HEK293 (cell line): ENCODE measurements around the gene MYO7B.

Experiments
- PRDM10 ChIP-seq: fragments of 450-650 bp; formaldehyde crosslinking; IDR thresholded peaks from 2 replicates; pipeline ENCODE4 v1.5.1; 2016; ENCODE audit warnings: missing biosample characterization, missing genetic modification characterization
- SP2 ChIP-seq: fragments of 450-650 bp; formaldehyde crosslinking; IDR thresholded peaks from 2 replicates; pipeline ENCODE4 v1.5.1; 2016; ENCODE audit warnings: missing biosample characterization, missing genetic modification characterization
- YY1 ChIP-seq: fragments of 450-650 bp; formaldehyde crosslinking; IDR thresholded peaks from 2 replicates; pipeline ENCODE4 v1.5.1; 2018; ENCODE audit warnings: missing biosample characterization, missing genetic modification characterization
- ZFP69B ChIP-seq: fragments of 450-650 bp; formaldehyde crosslinking; IDR thresholded peaks from 2 replicates; pipeline ENCODE4 v1.5.1; 2016; ENCODE audit warnings: missing biosample characterization, missing genetic modification characterization
- ZNF302 ChIP-seq: fragments of 450-650 bp; formaldehyde crosslinking; IDR thresholded peaks from 2 replicates; pipeline ENCODE4 v1.5.1; 2016; ENCODE audit warnings: missing biosample characterization, missing genetic modification characterization, low read depth
- ZNF350 ChIP-seq: fragments of 450-650 bp; formaldehyde crosslinking; IDR thresholded peaks from 2 replicates; pipeline ENCODE4 v1.5.0; 2017; ENCODE audit warnings: missing biosample characterization, mild to moderate bottlenecking, missing genetic modification characterization
- ZNF426 ChIP-seq: fragments of 450-650 bp; formaldehyde crosslinking; IDR thresholded peaks from 2 replicates; pipeline ENCODE4 v1.5.1; 2017; ENCODE audit warnings: missing biosample characterization, missing genetic modification characterization, mild to moderate bottlenecking, inconsistent platforms, moderate library complexity
- ZNF510 ChIP-seq: fragments of 450-650 bp; formaldehyde crosslinking; IDR thresholded peaks from 2 replicates; pipeline ENCODE4 v1.5.1; 2018; ENCODE audit warnings: mild to moderate bottlenecking, missing genetic modification characterization, missing biosample characterization; ENCODE audit not compliant: insufficient replicate concordance
- ZNF776 ChIP-seq: fragments of 450-650 bp; formaldehyde crosslinking; IDR thresholded peaks from 2 replicates; pipeline ENCODE4 v1.5.0; 2017; ENCODE audit warnings: missing biosample characterization, missing genetic modification characterization, borderline replicate concordance
- TF ChIP-seq, protein P1 (sequence below): fragments of 450-650 bp; formaldehyde crosslinking; IDR thresholded peaks from 2 replicates; pipeline ENCODE4 v1.5.1; 2016; ENCODE audit warnings: missing biosample characterization, missing genetic modification characterization
- TF ChIP-seq, protein P2 (sequence below): fragments of 450-650 bp; formaldehyde crosslinking; IDR thresholded peaks from 2 replicates; pipeline ENCODE4 v1.5.1; 2016; ENCODE audit warnings: missing biosample characterization, missing genetic modification characterization, borderline replicate concordance

GRCh38 chr2:127676906-127677305 is 141.4 kb downstream of the MYO7B start:
- TF ChIP-seq, protein P1, sequence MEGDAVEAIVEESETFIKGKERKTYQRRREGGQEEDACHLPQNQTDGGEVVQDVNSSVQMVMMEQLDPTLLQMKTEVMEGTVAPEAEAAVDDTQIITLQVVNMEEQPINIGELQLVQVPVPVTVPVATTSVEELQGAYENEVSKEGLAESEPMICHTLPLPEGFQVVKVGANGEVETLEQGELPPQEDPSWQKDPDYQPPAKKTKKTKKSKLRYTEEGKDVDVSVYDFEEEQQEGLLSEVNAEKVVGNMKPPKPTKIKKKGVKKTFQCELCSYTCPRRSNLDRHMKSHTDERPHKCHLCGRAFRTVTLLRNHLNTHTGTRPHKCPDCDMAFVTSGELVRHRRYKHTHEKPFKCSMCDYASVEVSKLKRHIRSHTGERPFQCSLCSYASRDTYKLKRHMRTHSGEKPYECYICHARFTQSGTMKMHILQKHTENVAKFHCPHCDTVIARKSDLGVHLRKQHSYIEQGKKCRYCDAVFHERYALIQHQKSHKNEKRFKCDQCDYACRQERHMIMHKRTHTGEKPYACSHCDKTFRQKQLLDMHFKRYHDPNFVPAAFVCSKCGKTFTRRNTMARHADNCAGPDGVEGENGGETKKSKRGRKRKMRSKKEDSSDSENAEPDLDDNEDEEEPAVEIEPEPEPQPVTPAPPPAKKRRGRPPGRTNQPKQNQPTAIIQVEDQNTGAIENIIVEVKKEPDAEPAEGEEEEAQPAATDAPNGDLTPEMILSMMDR (tag by site-specific recombination) = no peak
- TF ChIP-seq YY1 (tag by site-specific recombination) (no peak), ZNF776 (tag by site-specific recombination) (no peak), PRDM10 (tag by site-specific recombination) (no peak), ZNF350 (tag by site-specific recombination) (no peak), ZFP69B (tag by site-specific recombination) (no peak), SP2 (tag by site-specific recombination) (no peak), ZNF302 (tag by site-specific recombination) (no peak), ZNF510 (tag by site-specific recombination) (no peak), ZNF426 (tag by site-specific recombination) (no peak)
- TF ChIP-seq, protein P2, sequence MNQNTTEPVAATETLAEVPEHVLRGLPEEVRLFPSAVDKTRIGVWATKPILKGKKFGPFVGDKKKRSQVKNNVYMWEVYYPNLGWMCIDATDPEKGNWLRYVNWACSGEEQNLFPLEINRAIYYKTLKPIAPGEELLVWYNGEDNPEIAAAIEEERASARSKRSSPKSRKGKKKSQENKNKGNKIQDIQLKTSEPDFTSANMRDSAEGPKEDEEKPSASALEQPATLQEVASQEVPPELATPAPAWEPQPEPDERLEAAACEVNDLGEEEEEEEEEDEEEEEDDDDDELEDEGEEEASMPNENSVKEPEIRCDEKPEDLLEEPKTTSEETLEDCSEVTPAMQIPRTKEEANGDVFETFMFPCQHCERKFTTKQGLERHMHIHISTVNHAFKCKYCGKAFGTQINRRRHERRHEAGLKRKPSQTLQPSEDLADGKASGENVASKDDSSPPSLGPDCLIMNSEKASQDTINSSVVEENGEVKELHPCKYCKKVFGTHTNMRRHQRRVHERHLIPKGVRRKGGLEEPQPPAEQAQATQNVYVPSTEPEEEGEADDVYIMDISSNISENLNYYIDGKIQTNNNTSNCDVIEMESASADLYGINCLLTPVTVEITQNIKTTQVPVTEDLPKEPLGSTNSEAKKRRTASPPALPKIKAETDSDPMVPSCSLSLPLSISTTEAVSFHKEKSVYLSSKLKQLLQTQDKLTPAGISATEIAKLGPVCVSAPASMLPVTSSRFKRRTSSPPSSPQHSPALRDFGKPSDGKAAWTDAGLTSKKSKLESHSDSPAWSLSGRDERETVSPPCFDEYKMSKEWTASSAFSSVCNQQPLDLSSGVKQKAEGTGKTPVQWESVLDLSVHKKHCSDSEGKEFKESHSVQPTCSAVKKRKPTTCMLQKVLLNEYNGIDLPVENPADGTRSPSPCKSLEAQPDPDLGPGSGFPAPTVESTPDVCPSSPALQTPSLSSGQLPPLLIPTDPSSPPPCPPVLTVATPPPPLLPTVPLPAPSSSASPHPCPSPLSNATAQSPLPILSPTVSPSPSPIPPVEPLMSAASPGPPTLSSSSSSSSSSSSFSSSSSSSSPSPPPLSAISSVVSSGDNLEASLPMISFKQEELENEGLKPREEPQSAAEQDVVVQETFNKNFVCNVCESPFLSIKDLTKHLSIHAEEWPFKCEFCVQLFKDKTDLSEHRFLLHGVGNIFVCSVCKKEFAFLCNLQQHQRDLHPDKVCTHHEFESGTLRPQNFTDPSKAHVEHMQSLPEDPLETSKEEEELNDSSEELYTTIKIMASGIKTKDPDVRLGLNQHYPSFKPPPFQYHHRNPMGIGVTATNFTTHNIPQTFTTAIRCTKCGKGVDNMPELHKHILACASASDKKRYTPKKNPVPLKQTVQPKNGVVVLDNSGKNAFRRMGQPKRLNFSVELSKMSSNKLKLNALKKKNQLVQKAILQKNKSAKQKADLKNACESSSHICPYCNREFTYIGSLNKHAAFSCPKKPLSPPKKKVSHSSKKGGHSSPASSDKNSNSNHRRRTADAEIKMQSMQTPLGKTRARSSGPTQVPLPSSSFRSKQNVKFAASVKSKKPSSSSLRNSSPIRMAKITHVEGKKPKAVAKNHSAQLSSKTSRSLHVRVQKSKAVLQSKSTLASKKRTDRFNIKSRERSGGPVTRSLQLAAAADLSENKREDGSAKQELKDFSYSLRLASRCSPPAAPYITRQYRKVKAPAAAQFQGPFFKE (tag by site-specific recombination) = no peak
